ENCODE results near the gene ZDHHC20.

The ZDHHC20 gene

GRCh38 chr13:21326155-21327031 is 132.7 kb downstream of the ZDHHC20 start:
- no peak for DNase-seq (ENCODE audit: low read depth, low spot score)

GRCh38 chr13:21324803-21325202 is 134.3 kb downstream of the ZDHHC20 start:
- no peak for DNase-seq (ENCODE audit: low read depth, low spot score)

- DNase-seq (ENCODE audit: low read depth, low spot score): no peak
Measured at GRCh38 chr13:21322988-21323387, 136.1 kb downstream of the ZDHHC20 start.
